Fibroblast of villous mesenchyme (primary cell): ENCODE results near the gene TGIF2. TPM values are rescaled to one million over a fixed set of nuclear protein-coding genes. Genes with fewer than 3 reads are reported as not detected.
A peak's percentile ranks its signal among the peaks of the same experiment; 100 is the strongest.

Experiments used
- DNase-seq: peaks from one replicate; pipeline ENCODE4 v3.0.0-alpha.2; 2010; ENCODE audit warnings: low read depth
- H3K4me3 ChIP-seq: 2 replicates; pipeline ENCODE4 v1.5.1; 2011; ENCODE audit warnings: low read depth, mild to moderate bottlenecking, low read length
- total RNA-seq: library from RNA; depleted of rRNA; stranded (reverse); fragments of >200 nt; gene quantifications from 2 replicates; pipeline ENCODE4 v1.2.3, GENCODE V29; 2012
- TF ChIP-seq, protein P1 (sequence below): IDR thresholded peaks from 2 replicates; pipeline ENCODE4 v1.5.1; 2012; ENCODE audit warnings: low read depth, mild to moderate bottlenecking, low read length; ENCODE audit not compliant: insufficient read depth

TGIF2 gene
- total RNA-seq, 1 donor, result 10.4 TPM

- no peak for DNase-seq
These were observed 20.0 kb downstream of the TGIF2 start for GRCh38 chr20:36593347-36593929.

GRCh38 chr20:36599912-36600345 is 26.5 kb downstream of the TGIF2 start:
- TF ChIP-seq, protein P1, sequence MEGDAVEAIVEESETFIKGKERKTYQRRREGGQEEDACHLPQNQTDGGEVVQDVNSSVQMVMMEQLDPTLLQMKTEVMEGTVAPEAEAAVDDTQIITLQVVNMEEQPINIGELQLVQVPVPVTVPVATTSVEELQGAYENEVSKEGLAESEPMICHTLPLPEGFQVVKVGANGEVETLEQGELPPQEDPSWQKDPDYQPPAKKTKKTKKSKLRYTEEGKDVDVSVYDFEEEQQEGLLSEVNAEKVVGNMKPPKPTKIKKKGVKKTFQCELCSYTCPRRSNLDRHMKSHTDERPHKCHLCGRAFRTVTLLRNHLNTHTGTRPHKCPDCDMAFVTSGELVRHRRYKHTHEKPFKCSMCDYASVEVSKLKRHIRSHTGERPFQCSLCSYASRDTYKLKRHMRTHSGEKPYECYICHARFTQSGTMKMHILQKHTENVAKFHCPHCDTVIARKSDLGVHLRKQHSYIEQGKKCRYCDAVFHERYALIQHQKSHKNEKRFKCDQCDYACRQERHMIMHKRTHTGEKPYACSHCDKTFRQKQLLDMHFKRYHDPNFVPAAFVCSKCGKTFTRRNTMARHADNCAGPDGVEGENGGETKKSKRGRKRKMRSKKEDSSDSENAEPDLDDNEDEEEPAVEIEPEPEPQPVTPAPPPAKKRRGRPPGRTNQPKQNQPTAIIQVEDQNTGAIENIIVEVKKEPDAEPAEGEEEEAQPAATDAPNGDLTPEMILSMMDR, result no peak
- H3K4me3 ChIP-seq, result no peak overlapping the region
- DNase-seq, result no peak

More at GRCh38 chr20:36593347-36593929, 20.0 kb downstream of the TGIF2 start:
- TF ChIP-seq, protein P1, result no peak
- no peak overlapping the region for H3K4me3 ChIP-seq

- H3K4me3 ChIP-seq, result no peak overlapping the region
- TF ChIP-seq, protein P1, result no peak
- no peak for DNase-seq
These were observed 28.1 kb downstream of the TGIF2 start for GRCh38 chr20:36601540-36601939.

GRCh38 chr20:36604952-36605398 is 31.6 kb downstream of the TGIF2 start:
- peak overlapping the region; percentile 46 for H3K4me3 ChIP-seq
- peak; percentile 35 for DNase-seq

GRCh38 chr20:36605399-36606157 is 32.2 kb downstream of the TGIF2 start, which contains the start of gene RAB5IF:
Gene RAB5IF (plus strand): TSS chr20:36605779. CDS start chr20:36605952, 173 bp downstream.
- H3K4me3 ChIP-seq, result peak within 1 kb of the TSS; percentile 78
- TF ChIP-seq, protein P1, result peak; percentile 86
- DNase-seq, result peak; percentile 99

More at GRCh38 chr20:36604952-36605398, 31.6 kb downstream of the TGIF2 start:
- TF ChIP-seq, protein P1, result no peak

DNA sequence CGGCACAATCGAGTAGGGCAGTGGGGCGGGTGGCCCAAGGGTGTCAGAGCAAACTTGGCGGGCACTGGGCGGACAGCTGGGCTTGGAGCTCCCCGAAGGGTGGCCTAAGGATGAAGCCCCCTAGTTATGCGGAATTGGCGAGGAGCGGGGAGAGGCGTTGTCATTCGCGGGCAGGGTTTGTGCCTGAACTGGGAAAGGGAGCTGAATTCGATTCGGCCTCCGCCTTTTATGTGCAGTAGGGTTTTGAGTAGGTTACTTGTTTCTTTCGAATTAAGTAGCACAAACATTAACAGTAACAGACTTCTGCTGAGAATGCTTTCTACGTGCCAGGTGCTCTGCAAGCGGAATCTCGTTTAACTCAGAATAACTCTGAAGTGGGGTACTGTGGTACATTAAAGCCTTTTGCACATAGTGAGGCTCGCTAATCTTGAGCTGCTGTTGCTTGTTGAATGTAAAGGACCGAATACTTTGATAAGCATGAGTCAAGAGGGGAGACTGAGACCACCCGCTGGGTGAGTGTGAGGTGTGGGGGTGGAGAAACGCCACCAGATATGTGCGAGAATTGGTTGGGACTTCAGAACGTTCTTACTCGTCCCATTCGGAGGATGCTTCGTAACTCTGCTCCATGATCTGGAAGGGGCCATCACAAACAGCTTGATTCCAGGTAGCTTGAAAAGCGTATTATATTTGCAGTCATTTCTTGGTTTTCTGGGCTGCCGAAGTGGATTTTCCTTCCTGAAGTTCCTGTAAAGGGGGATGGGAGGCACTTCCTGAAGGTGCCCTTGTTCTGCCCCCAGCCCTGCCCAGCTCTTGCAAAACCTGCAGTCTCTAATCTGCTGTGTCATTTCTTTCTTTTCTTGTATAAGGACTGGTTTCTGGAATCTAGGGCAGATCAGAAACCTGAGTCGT is 33.0 kb downstream of the TGIF2 start:
- peak overlapping the region; percentile 78 for H3K4me3 ChIP-seq
- TF ChIP-seq, protein P1, result no peak
- peak; percentile 58 for DNase-seq
